ENCODE data around the gene PLCB3. TPM values are rescaled to one million over a fixed set of nuclear protein-coding genes. Genes with fewer than 3 reads are reported as not detected.

Gene PLCB3
- total RNA-seq, 1 donor from 2014 or later = 9.6 TPM

- DNase-seq (ENCODE audit: low spot score) = no peak
- intact Hi-C loops (cut with DNase I) = no loop called here
Measured at GRCh38 chr11:64219755-64220154, 31.6 kb upstream of the PLCB3 start.

GRCh38 chr11:64220271-64220670, 31.1 kb upstream of the PLCB3 start:
- intact Hi-C loops (cut with DNase I) = no loop called here
- no peak for DNase-seq (ENCODE audit: low spot score)

- DNase-seq (ENCODE audit: low spot score) = no peak
- intact Hi-C loops (cut with DNase I) = no loop called here
Measured at GRCh38 chr11:64220798-64221197, 30.5 kb upstream of the PLCB3 start.

- no peak for DNase-seq (ENCODE audit: low spot score)
- intact Hi-C loops (cut with DNase I) = no loop called here
Measured at GRCh38 chr11:64222651-64223000, 28.7 kb upstream of the PLCB3 start.

DNA sequence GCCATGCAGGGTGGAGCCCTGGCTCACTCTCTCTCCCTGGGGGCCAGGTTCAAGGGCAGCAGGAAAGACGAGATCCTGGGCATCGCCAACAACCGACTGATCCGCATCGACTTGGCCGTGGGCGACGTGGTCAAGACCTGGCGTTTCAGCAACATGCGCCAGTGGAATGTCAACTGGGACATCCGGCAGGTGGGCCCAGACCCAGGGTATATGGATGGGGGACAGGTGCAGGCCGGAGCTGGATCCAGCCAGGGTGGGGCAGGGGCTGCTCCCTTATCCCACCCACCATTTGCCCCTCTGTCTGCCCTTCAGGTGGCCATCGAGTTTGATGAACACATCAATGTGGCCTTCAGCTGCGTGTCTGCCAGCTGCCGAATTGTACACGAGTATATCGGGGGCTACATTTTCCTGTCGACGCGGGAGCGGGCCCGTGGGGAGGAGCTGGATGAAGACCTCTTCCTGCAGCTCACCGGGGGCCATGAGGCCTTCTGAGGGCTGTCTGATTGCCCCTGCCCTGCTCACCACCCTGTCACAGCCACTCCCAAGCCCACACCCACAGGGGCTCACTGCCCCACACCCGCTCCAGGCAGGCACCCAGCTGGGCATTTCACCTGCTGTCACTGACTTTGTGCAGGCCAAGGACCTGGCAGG, 28.2 kb upstream of the PLCB3 start:
- intact Hi-C loops (cut with DNase I) = no loop called here
- no peak for DNase-seq (ENCODE audit: low spot score)

- intact Hi-C loops (cut with DNase I) = no loop called here
- no peak for DNase-seq (ENCODE audit: low spot score)
Measured at GRCh38 chr11:64224151-64224890, 27.0 kb upstream of the PLCB3 start.

GRCh38 chr11:64224891-64225607, 26.3 kb upstream of the PLCB3 start:
- intact Hi-C loops (cut with DNase I) = no loop called here
- DNase-seq (ENCODE audit: low spot score) = no peak

DNA sequence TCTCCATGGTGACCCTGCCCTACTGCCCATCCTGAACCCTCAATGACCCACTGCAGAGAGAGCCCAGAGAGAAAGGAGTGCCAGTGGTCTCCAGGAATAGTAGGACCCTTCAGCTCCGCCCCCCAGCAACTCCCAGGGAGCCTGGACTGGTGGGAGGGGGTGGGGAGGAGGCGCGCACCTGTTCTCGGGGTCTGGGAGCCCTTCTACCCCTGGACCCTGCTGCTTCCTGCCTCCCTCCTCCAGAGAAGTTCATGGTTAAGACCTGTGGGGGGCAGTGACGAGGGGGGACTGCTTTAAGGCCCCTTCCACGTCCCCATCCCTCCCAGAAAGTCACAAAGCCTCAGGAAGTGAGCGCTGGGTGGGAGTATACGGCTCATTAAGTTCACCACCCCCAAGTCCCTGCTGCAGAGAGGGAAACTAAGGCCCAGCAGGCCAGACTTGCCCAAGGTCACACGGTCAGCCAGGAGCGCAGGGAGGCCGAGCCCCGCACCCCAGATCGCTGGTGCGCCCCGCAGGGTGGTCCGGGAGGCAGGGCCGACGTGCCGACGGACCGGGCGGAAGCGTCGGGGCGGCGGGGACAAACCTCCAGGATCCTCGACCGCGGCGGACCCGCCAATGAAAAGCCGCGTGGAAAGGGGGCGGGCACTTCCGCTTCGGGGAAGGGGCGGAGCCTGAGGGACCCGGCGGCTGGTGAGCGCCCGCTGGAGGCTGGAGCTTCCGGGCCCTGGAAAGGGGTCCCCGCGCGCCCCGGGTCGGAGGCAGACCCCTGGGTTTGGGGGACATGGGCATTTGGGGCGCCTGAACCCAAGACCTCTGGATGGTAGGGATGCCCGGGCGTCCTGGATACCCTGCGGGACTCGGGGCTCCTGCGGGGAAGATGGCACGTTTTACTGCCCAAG, 25.5 kb upstream of the PLCB3 start, which contains the start of the genes NUDT22 and TRPT1:
Gene NUDT22, plus strand, starts transcription at position 667 of the 899 bp plus-strand sequence. CDS start 379 bp downstream, outside the sequence.
Gene TRPT1, minus strand, starts transcription at position 579 of the 899 bp plus-strand sequence. Its CDS starts 326 bp downstream, at position 253.
- intact Hi-C loops (cut with DNase I) = loop anchor here (1.0 kb wide), 1 partner anchor 43 kb away; no protein-coding TSS in a partner anchor
- DNase-seq (ENCODE audit: low spot score) = peak; percentile 98

- intact Hi-C loops (cut with DNase I) = loop anchor here (1.0 kb wide), 1 partner anchor 43 kb away; no protein-coding TSS in a partner anchor
Measured at GRCh38 chr11:64226507-64227051, 24.8 kb upstream of the PLCB3 start.

GRCh38 chr11:64227405-64227956, 23.8 kb upstream of the PLCB3 start:
- intact Hi-C loops (cut with DNase I) = no loop called here
- DNase-seq (ENCODE audit: low spot score) = no peak

More at GRCh38 chr11:64226507-64227051, 24.8 kb upstream of the PLCB3 start:
- peak; percentile 84 for DNase-seq (ENCODE audit: low spot score)

GRCh38 chr11:64229090-64229743, 22.1 kb upstream of the PLCB3 start:
- no peak for DNase-seq (ENCODE audit: low spot score)
- intact Hi-C loops (cut with DNase I) = no loop called here

GRCh38 chr11:64229744-64230170, 21.6 kb upstream of the PLCB3 start:
- DNase-seq (ENCODE audit: low spot score) = no peak
- intact Hi-C loops (cut with DNase I) = loop anchor here (5.0 kb wide), 1 partner anchor 42 kb away; the partner anchor contains the start of gene STIP1

- intact Hi-C loops (cut with DNase I) = loop anchor here (5.0 kb wide), 1 partner anchor 43 kb away; the partner anchor contains the start of gene STIP1
- DNase-seq (ENCODE audit: low spot score) = peak; percentile 98
Measured at GRCh38 chr11:64230171-64230984, 21.0 kb upstream of the PLCB3 start, which contains the start of gene DNAJC4. DNAJC4 (plus strand) TSS chr11:64230548; CDS start chr11:64230855, 307 bp downstream.

GRCh38 chr11:64230985-64231365, 20.4 kb upstream of the PLCB3 start:
- DNase-seq (ENCODE audit: low spot score) = no peak
- intact Hi-C loops (cut with DNase I) = loop anchor here (5.0 kb wide), 1 partner anchor 44 kb away; the partner anchor contains the start of gene STIP1

- intact Hi-C loops (cut with DNase I) = loop anchor here (5.0 kb wide), 1 partner anchor 44 kb away; the partner anchor contains the start of gene STIP1
- no peak for DNase-seq (ENCODE audit: low spot score)
Measured at GRCh38 chr11:64231546-64231945, 19.8 kb upstream of the PLCB3 start.

DNA sequence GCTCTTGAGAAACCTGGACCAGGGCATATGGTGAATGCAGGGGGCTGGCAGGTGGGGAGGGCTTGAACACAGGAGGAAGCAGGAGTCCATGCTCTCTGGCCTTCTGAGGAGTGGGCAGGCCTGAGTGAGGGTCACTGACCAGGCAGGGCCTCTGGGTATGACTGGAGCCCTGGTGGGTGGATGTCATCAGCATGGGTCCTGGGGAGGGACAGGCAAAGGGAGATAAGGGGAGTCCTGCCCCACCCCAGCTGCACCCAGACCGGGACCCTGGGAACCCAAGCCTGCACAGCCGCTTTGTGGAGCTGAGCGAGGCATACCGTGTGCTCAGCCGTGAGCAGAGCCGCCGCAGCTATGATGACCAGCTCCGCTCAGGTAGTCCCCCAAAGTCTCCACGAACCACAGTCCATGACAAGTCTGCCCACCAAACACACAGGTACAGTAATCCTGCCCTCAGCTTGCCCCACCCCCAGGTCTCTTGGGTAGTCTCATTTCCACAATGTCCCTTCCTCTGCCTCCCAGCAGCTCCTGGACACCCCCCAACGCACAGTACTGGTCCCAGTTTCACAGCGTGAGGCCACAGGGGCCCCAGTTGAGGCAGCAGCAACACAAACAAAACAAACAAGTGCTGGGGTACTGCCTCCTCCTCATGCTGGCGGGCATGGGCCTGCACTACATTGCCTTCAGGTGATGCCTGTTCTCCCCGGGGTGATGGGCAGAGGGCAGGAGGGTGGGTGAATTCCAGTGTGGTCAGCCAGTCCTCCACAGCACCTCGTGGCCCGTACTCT, 19.0 kb upstream of the PLCB3 start:
- DNase-seq (ENCODE audit: low spot score) = no peak
- intact Hi-C loops (cut with DNase I) = loop anchor here (5.0 kb wide), 1 partner anchor 45 kb away; the partner anchor contains the start of gene STIP1
